ENCODE data around the gene HMG20B.

Gene HMG20B

DNA sequence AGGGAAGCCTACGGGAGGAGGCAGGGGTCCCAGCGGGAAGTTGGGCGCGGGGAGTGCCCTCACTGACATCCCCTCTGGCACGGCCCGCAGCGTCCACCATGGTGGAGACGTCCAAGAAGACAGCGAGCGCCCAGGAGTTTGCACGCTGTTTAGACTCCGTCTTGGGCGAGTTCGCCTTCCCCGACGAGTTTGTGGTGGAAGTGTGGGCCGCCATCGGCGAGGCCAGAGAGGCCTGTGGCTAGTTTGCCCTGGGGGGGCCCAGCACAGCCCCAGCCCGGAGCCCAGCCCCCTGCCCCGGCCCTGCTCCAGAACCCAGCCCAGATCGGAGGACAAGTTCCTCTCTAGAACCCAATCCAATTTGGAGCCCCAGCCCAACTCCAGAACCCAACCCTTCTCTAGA lies 17.2 kb downstream of the HMG20B start:
- WGBS, result 96% methylated on average over 22 of the region's 22 CpGs
- Histone ChIP-seq H3K4me2 (ENCODE audit: low read length, poor library complexity, severe bottlenecking) (no peak overlapping the region), H3K23ac (ENCODE audit: low read length in 2 of 2) (no peak overlapping the region), H4K91ac (ENCODE audit: low read length) (no peak overlapping the region), H2AFZ (ENCODE audit: low read depth, low read length) (no peak overlapping the region), H3K36me3 (ENCODE audit: control insufficient read depth in 1 of 2, insufficient read depth in 2 of 2, low read depth in 1 of 2, low read length in 2 of 2) (peaks cover 0 to 2% of the 10 kb centered on the region in 2 experiments), H3K14ac (ENCODE audit: low read length in 2 of 2) (no peak overlapping the region), H2AK5ac (ENCODE audit: low read length, severe bottlenecking) (no peak overlapping the region), H3K4ac (ENCODE audit: low read depth in 1 of 2, low read length in 2 of 2) (no peak overlapping the region), H3K4me3 (ENCODE audit: insufficient read depth in 1 of 2, low read depth in 1 of 2, low read length in 2 of 2) (no peak overlapping the region), H2BK120ac (ENCODE audit: low read depth, low read length) (no peak overlapping the region), H3K27ac (ENCODE audit: low read length, poor library complexity, severe bottlenecking) (no peak overlapping the region), H4K8ac (ENCODE audit: low read length) (no peak overlapping the region), H3K4me1 (ENCODE audit: control insufficient read depth, insufficient read depth, low read depth, low read length) (peaks cover 10% of the 10 kb centered on the region), H3K9ac (ENCODE audit: low read length) (no peak overlapping the region), H2BK15ac (ENCODE audit: low read depth, poor library complexity, severe bottlenecking) (no peak overlapping the region), H2BK5ac (ENCODE audit: low read depth, low read length, poor library complexity, severe bottlenecking) (no peak overlapping the region), H2BK12ac (ENCODE audit: low read length in 2 of 2) (no peak overlapping the region), H3K79me1 (replicated peaks; ENCODE audit: low read length, poor library complexity, severe bottlenecking) (no peaks in the 10 kb centered on the region), H3K27me3 (ENCODE audit: control insufficient read depth in 1 of 2, insufficient read depth in 1 of 2, low read length in 2 of 2) (peaks cover 5 to 31% of the 10 kb centered on the region in 2 experiments), H3K18ac (ENCODE audit: low read depth in 1 of 2, low read length in 2 of 2) (no peak overlapping the region), H3K9me3 (ENCODE audit: control insufficient read depth, low read length) (no peaks in the 10 kb centered on the region)
- no peak for DNase-seq

GRCh38 chr19:3590991-3591659 lies 18.4 kb downstream of the HMG20B start:
- Histone ChIP-seq H2AFZ (ENCODE audit: low read depth, low read length) (no peak overlapping the region), H2BK5ac (ENCODE audit: low read depth, low read length, poor library complexity, severe bottlenecking) (no peak overlapping the region), H3K27ac (ENCODE audit: low read length, poor library complexity, severe bottlenecking) (no peak overlapping the region), H3K14ac (ENCODE audit: low read length in 2 of 2) (no peak overlapping the region), H2BK12ac (ENCODE audit: low read length in 2 of 2) (no peak overlapping the region), H2BK120ac (ENCODE audit: low read depth, low read length) (no peak overlapping the region), H3K4ac (ENCODE audit: low read depth in 1 of 2, low read length in 2 of 2) (no peak overlapping the region), H3K23ac (ENCODE audit: low read length in 2 of 2) (no peak overlapping the region), H4K91ac (ENCODE audit: low read length) (no peak overlapping the region), H3K18ac (ENCODE audit: low read depth in 1 of 2, low read length in 2 of 2) (no peak overlapping the region), H3K79me1 (replicated peaks; ENCODE audit: low read length, poor library complexity, severe bottlenecking) (no peaks in the 10 kb centered on the region), H4K8ac (ENCODE audit: low read length) (no peak overlapping the region), H3K4me1 (ENCODE audit: control insufficient read depth, insufficient read depth, low read depth, low read length) (no peaks in the 10 kb centered on the region), H3K9me3 (ENCODE audit: control insufficient read depth, low read length) (no peaks in the 10 kb centered on the region), H3K9ac (ENCODE audit: low read length) (no peak overlapping the region), H2BK15ac (ENCODE audit: low read depth, poor library complexity, severe bottlenecking) (no peak overlapping the region), H3K4me3 (ENCODE audit: insufficient read depth in 1 of 2, low read depth in 1 of 2, low read length in 2 of 2) (no peak overlapping the region), H3K27me3 (ENCODE audit: control insufficient read depth in 1 of 2, insufficient read depth in 1 of 2, low read length in 2 of 2) (peaks cover 0 to 25% of the 10 kb centered on the region in 2 experiments), H2AK5ac (ENCODE audit: low read length, severe bottlenecking) (no peak overlapping the region), H3K36me3 (ENCODE audit: control insufficient read depth in 1 of 2, insufficient read depth in 2 of 2, low read depth in 1 of 2, low read length in 2 of 2) (peaks cover 0 to 9% of the 10 kb centered on the region in 2 experiments), H3K4me2 (ENCODE audit: low read length, poor library complexity, severe bottlenecking) (no peak overlapping the region)
- no peak for DNase-seq
- 91% methylated on average over 8 of the region's 8 CpGs for WGBS

- no peak overlapping the region for H3K4me3 ChIP-seq (ENCODE audit: insufficient read depth in 1 of 2, low read depth in 1 of 2, low read length in 2 of 2)
- no peak overlapping the region for H3K9ac ChIP-seq (ENCODE audit: low read length)
- H2BK5ac ChIP-seq (ENCODE audit: low read depth, low read length, poor library complexity, severe bottlenecking), result no peak overlapping the region
- H3K27me3 ChIP-seq (ENCODE audit: control insufficient read depth in 1 of 2, insufficient read depth in 1 of 2, low read length in 2 of 2), result peaks cover 0 to 16% of the 10 kb centered on the region in 2 experiments
- H2AK5ac ChIP-seq (ENCODE audit: low read length, severe bottlenecking), result no peak overlapping the region
- H3K27ac ChIP-seq (ENCODE audit: low read length, poor library complexity, severe bottlenecking), result no peak overlapping the region
- no peak overlapping the region for H3K23ac ChIP-seq (ENCODE audit: low read length in 2 of 2)
- no peak overlapping the region for H4K8ac ChIP-seq (ENCODE audit: low read length)
- H2AFZ ChIP-seq (ENCODE audit: low read depth, low read length), result no peak overlapping the region
- H3K4me1 ChIP-seq (ENCODE audit: control insufficient read depth, insufficient read depth, low read depth, low read length), result no peaks in the 10 kb centered on the region
- no peak overlapping the region for H2BK12ac ChIP-seq (ENCODE audit: low read length in 2 of 2)
- no peak overlapping the region for H2BK15ac ChIP-seq (ENCODE audit: low read depth, poor library complexity, severe bottlenecking)
- no peak overlapping the region for H2BK120ac ChIP-seq (ENCODE audit: low read depth, low read length)
- no peaks in the 10 kb centered on the region for H3K9me3 ChIP-seq (ENCODE audit: control insufficient read depth, low read length)
- no peak overlapping the region for H4K91ac ChIP-seq (ENCODE audit: low read length)
- no peak overlapping the region for H3K4ac ChIP-seq (ENCODE audit: low read depth in 1 of 2, low read length in 2 of 2)
- H3K14ac ChIP-seq (ENCODE audit: low read length in 2 of 2), result no peak overlapping the region
- no peak overlapping the region for H3K4me2 ChIP-seq (ENCODE audit: low read length, poor library complexity, severe bottlenecking)
- DNase-seq, result no peak
- 84% methylated on average over 9 of the region's 9 CpGs for WGBS
- no peaks in the 10 kb centered on the region for H3K79me1 ChIP-seq (replicated peaks; ENCODE audit: low read length, poor library complexity, severe bottlenecking)
- H3K18ac ChIP-seq (ENCODE audit: low read depth in 1 of 2, low read length in 2 of 2), result no peak overlapping the region
- peaks cover 0 to 9% of the 10 kb centered on the region in 2 experiments for H3K36me3 ChIP-seq (ENCODE audit: control insufficient read depth in 1 of 2, insufficient read depth in 2 of 2, low read depth in 1 of 2, low read length in 2 of 2)
Observed at GRCh38 chr19:3591876-3592613, 19.3 kb downstream of the HMG20B start.

DNA sequence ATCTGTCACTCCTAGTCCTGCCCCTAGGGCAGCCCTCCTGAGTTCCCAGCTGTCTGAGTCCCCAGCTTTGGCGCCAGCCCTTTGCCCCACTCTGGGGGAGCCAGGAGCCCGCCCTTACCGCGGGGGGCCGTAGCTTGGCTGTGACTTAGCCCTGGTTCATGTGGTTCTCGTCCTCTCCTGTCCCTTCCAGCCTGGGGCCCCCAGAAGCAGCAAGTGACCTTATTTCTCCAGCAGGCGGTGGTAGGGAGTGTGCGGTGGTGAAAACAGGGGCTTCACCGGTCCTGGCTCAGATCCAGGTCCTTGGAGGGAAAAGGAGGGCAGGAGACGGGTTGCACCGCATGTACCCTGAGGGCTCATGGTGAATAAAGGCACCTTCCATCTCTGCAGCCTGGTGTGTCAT lies 20.4 kb downstream of the HMG20B start:
- peak overlapping the region; percentile 11 for H3K4me2 ChIP-seq (ENCODE audit: low read length, poor library complexity, severe bottlenecking)
- no peak for DNase-seq
- 56% methylated on average over 11 of the region's 11 CpGs for WGBS
- no peak overlapping the region for H3K4ac ChIP-seq (ENCODE audit: low read depth in 1 of 2, low read length in 2 of 2)
- H3K36me3 ChIP-seq (ENCODE audit: control insufficient read depth in 1 of 2, insufficient read depth in 2 of 2, low read depth in 1 of 2, low read length in 2 of 2), result peaks cover 0 to 9% of the 10 kb centered on the region in 2 experiments
- no peak overlapping the region for H2AFZ ChIP-seq (ENCODE audit: low read depth, low read length)
- no peak overlapping the region for H3K18ac ChIP-seq (ENCODE audit: low read depth in 1 of 2, low read length in 2 of 2)
- no peak overlapping the region for H3K9ac ChIP-seq (ENCODE audit: low read length)
- peaks cover 0 to 16% of the 10 kb centered on the region in 2 experiments for H3K27me3 ChIP-seq (ENCODE audit: control insufficient read depth in 1 of 2, insufficient read depth in 1 of 2, low read length in 2 of 2)
- no peak overlapping the region for H2BK5ac ChIP-seq (ENCODE audit: low read depth, low read length, poor library complexity, severe bottlenecking)
- no peaks in the 10 kb centered on the region for H3K4me1 ChIP-seq (ENCODE audit: control insufficient read depth, insufficient read depth, low read depth, low read length)
- H3K79me1 ChIP-seq (replicated peaks; ENCODE audit: low read length, poor library complexity, severe bottlenecking), result no peaks in the 10 kb centered on the region
- H2BK15ac ChIP-seq (ENCODE audit: low read depth, poor library complexity, severe bottlenecking), result no peak overlapping the region
- no peak overlapping the region for H3K4me3 ChIP-seq (ENCODE audit: insufficient read depth in 1 of 2, low read depth in 1 of 2, low read length in 2 of 2)
- no peak overlapping the region for H2AK5ac ChIP-seq (ENCODE audit: low read length, severe bottlenecking)
- H3K27ac ChIP-seq (ENCODE audit: low read length, poor library complexity, severe bottlenecking), result no peak overlapping the region
- no peak overlapping the region for H2BK12ac ChIP-seq (ENCODE audit: low read length in 2 of 2)
- H3K23ac ChIP-seq (ENCODE audit: low read length in 2 of 2), result peak overlapping the region in 1 of 2 experiments; percentile 34
- no peak overlapping the region for H3K14ac ChIP-seq (ENCODE audit: low read length in 2 of 2)
- H4K8ac ChIP-seq (ENCODE audit: low read length), result peak overlapping the region; percentile 54
- H2BK120ac ChIP-seq (ENCODE audit: low read depth, low read length), result no peak overlapping the region
- H3K9me3 ChIP-seq (ENCODE audit: control insufficient read depth, low read length), result no peaks in the 10 kb centered on the region
- peak overlapping the region; percentile 7 for H4K91ac ChIP-seq (ENCODE audit: low read length)

Data from mesenchymal stem cell (in vitro differentiated cells and primary cell).